DMS53 (cell line): ENCODE data around the gene PSMA5.
"Not testable (repeated sequence)": the region's sequence is repeated elsewhere in the genome, so short reads cannot be mapped to it uniquely, and the experiment has no call there.

Experiments
- DNase-seq: peaks from one replicate; lab custom pipeline; 2025; lab: John Stamatoyannopoulos, UW

PSMA5 gene

DNA sequence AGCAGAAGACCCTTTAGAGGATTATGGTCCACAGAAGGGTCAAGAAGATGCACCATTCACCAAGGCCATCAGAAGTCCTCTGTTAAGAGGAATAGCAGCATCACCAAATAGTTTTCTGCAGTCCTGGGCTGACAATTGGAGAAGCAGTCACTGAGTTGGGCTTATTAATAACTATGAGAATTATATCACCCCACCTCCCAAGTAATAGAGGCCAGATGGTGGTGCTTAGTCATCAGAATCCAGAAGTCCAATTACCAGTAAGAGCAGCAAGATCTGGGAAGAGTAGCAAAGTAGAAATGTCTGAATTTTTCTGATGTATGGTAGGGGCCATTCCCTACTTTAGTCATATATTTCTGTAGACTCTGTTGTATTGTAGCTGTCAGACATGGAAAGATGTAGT is 6.1 kb upstream of the PSMA5 start:
- no peak for DNase-seq

- no peak for DNase-seq
Measured at GRCh38 chr1:109427171-109427467, 871 bp upstream of the PSMA5 start.

DNA sequence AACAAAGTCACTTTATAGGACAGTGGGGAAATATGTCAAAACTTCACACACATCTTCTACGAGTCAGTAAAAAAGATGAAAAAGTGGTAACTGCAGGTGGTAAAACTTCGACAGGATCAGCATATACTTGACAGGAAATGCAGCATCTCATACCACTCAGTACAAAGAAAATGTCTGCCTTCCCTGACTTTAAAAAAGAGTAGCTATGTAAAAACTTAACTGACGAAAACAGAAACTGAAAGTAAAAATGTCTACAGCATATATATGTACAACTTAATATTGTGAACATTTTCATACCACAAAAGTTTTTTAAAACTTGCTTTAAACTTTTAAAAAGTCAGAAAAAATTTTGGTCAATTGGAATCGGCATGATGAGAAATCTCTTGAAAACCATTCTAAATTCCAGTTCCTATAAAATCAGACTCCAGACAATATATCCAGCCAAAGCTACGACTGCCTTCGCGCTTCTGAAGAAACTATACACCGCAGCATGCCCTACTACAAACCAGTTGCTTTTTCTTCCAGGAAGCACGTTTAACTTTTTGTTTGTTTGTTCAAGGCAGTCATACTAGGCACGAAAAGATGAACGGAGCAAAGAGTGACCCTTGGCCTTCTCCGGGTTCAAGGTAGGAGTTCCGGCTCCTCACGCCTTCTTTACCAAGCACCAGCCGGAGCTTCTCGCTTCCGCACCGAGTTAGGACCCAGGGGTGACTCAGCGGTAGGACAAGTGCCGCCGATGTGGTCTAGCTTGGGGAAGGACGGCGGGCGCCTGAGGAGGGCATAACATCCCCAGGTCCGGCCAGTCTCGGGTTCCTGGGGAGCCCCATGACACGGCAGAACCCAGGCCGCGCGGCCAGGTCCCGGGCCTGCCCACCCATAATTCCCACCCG is 612 bp downstream of the PSMA5 start:
- DNase-seq: peak; percentile 83

GRCh38 chr1:109423498-109423897 is 2.8 kb downstream of the PSMA5 start:
- DNase-seq: no peak

- no peak for DNase-seq
Measured at GRCh38 chr1:109412551-109412950, 13.7 kb downstream of the PSMA5 start.

DNA sequence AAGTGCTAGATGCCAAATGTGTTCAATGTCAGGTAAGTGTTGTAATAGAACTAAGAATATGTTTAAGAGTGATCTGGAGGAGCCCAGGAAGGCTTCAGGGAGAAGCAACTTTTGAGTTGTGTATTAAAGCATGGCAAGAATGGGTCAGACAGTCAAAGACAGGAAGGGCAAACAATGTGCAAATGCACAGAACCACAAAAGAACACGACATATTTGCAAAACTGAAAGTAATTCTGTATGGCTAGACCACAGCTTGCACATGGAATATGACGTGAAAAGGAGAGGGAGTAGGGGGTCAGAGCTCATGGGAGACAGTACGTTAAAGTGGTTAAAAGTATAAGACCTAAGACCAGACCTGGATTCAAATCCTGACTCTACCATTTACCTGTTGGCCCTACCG is 21.4 kb downstream of the PSMA5 start:
- DNase-seq: no peak

GRCh38 chr1:109402025-109402424 is 24.2 kb downstream of the PSMA5 start:
- no peak for DNase-seq

DNA sequence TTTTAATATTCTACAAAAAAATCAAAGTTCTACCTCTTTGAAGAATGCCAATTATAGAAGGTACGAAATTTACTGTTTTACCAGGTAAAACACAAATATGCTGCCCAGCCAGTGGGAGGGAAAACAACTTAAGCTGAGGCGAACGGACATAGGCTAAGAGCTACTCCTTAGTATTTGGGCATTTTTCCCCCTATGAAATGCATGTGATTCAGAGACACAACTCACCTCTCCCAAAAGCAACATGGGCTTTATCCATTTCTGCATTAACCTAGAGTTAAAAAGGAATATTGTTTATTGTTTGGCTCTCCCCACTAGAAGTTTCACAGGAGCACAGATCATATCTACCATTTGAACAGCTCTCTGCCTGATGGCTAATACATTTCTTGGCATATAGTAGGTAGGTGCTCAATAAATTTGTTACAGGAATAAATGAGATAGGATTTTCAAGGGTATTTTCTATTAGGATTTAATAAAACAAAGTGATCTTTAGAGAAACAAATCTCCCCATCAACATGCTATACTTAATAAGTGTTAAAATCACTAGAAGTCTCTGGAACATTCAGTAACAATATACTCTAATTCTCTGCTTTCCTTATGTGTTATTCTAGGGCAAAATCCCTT is 26.1 kb downstream of the PSMA5 start:
- DNase-seq: no peak

GRCh38 chr1:109399326-109399957 is 26.8 kb downstream of the PSMA5 start:
- DNase-seq: peak; percentile 76

GRCh38 chr1:109398343-109399225 is 27.7 kb downstream of the PSMA5 start:
- DNase-seq: peak; percentile 74

- peak; percentile 93 for DNase-seq
Measured at GRCh38 chr1:109397581-109398342, 28.5 kb downstream of the PSMA5 start, which contains the start of gene SORT1. SORT1 (minus strand) TSS chr1:109397918; CDS start chr1:109397892, 26 bp downstream.

DNA sequence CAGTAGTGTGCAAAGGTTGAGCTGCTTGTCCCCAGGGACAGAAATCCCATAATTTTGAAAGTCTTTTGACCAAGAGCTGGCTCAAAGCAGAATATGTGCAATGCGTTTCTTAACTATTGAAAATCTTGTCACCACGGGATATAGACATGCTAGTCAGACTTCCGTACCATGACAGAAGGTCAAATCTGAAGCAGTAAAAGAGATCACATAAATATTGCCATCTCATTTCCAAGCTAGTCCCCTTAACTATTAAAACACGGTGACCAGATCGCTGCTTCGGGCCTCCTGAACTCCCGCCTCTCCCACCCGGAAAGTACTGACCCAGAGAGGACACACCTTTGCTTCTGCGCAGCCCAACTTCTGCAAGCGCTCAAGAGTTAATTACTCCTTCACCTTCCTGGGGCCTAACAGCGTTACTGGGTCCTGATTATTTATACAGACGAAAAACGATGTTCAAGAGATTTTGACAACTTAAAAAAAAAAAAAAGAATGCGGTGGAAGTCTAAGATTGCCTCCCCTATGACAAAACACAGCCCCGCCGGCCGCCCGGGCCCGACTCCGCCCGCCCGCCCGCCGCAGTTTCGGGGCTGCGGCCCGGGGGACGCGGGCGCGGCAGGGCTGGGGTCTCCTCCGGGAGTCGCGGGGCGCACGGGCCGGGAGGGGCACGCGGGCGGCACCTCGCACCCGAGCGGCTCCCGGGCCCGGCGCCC is 29.2 kb downstream of the PSMA5 start:
- peak; percentile 52 for DNase-seq

DNA sequence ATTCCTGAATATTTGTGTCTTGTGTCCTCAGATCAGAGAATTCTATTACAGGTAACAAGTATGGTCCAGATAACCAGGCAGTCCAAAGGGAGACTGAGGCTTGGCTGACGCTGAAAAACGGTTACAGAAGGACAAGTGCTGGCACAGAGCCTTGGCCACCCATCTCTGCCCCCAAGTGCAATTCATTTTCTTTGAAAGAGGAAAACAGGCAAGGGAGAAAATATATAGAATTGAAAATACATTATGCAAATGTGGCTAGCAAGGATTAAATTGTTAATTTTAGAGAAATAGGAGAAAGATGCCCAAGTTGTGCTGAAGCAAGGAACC is 29.8 kb downstream of the PSMA5 start:
- DNase-seq: no peak

- DNase-seq: peak; percentile 8
Measured at GRCh38 chr1:109395602-109396512, 30.4 kb downstream of the PSMA5 start.

DNA sequence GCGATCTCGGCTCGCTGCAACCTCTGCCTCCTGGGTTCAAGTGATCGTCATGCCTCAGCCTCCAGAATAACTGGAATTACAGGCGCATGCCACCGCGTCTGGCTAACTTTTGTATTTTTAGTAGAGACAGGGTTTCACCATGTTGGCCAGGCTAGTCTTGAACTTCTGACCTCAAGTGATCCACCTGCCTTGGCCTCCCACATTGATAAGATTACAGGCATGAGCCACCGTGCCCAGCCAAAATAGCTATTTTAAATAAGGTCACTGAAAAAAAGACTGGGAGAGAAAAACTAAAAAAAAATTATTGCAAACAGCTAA is 31.0 kb downstream of the PSMA5 start:
- DNase-seq: not testable (repeated sequence)

DNA sequence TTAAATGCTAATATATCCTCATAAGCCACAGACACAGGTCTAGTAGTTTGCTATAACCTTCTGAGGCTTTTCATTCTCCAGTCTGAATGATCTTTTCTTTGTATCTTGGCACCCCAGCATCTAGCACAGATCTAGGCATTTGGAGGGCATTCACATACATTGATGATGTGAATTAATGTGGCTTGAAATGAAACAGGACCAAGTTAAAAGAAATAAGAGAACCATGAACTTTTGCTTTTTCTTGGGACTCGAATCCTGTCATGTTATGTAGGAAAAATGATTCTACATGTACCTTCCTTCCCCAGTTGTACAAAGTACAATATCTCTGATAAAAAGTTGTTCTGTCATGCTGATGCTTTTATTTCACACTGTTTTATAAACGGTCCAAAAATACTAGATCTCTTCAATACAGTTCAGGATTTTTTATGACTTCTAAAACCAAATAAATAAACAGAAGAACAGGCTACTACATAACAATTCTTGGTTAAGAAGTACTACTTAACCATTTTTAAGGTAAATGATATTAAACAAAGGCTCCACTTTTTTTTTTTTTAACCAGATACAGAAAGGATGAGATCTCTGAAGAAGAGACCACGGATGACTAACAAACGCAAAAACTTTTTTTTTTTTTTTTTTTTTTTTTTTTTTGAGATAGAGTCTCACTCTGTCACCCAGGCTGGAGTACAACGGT is 31.5 kb downstream of the PSMA5 start:
- DNase-seq: no peak

- DNase-seq: no peak
Measured at GRCh38 chr1:109393617-109394233, 32.5 kb downstream of the PSMA5 start.

- DNase-seq: peak; percentile 68
Measured at GRCh38 chr1:109392788-109393616, 33.2 kb downstream of the PSMA5 start.
